DOHH2 (cell line): ENCODE measurements around the gene RPL18A.

Experiments used
- H3F3A ChIP-seq: fragments of 200-600 bp; sonication (generic), shearing (Covaris generic); 2 replicates; pipeline ENCODE4 v1.6.0; 2016; ENCODE audit warnings: antibody characterized with exemption, mild to moderate bottlenecking; ENCODE audit not compliant: control insufficient read depth, insufficient read depth
- H3K27ac ChIP-seq: fragments of 200-600 bp; sonication (generic); 2 replicates; pipeline ENCODE4 v1.5.1; 2014; ENCODE audit warnings: low read depth, mild to moderate bottlenecking, low read length, moderate library complexity
- H3K27me3 ChIP-seq: fragments of 200-600 bp; sonication (generic); 2 replicates; pipeline ENCODE4 v1.6.1; 2014; ENCODE audit warnings: mild to moderate bottlenecking, low read length, mixed read lengths; ENCODE audit not compliant: control insufficient read depth
- H3K36me3 ChIP-seq: fragments of 200-600 bp; sonication (generic); 2 replicates; pipeline ENCODE4 v1.6.1; 2014; ENCODE audit warnings: mild to moderate bottlenecking, low read length, moderate library complexity, mixed read lengths; ENCODE audit not compliant: control insufficient read depth
- H3K4me1 ChIP-seq: fragments of 200-600 bp; sonication (generic); 2 replicates; pipeline ENCODE4 v1.6.1; 2014; ENCODE audit warnings: mild to moderate bottlenecking, low read length, mixed read lengths; ENCODE audit not compliant: control insufficient read depth
- H3K4me2 ChIP-seq: fragments of 200-600 bp; sonication (generic); 2 replicates; pipeline ENCODE4 v1.6.0; 2014; ENCODE audit warnings: mild to moderate bottlenecking, low read length, moderate library complexity
- H3K4me3 ChIP-seq: fragments of 200-600 bp; sonication (generic); 2 replicates; pipeline ENCODE4 v1.5.1; 2014; ENCODE audit warnings: mild to moderate bottlenecking, low read length, mixed read lengths
- H3K79me2 ChIP-seq: fragments of 200-600 bp; sonication (generic); 2 replicates; pipeline ENCODE4 v1.6.1; 2014; ENCODE audit warnings: mild to moderate bottlenecking, low read length, mixed read lengths; ENCODE audit not compliant: control insufficient read depth
- H3K9me2 ChIP-seq: fragments of 200-600 bp; sonication (generic); replicated peaks from 2 replicates; pipeline ENCODE4 v1.6.1; 2014; ENCODE audit warnings: mild to moderate bottlenecking, low read length, mixed read lengths; ENCODE audit not compliant: control insufficient read depth
- H3K9me3 ChIP-seq: fragments of 200-600 bp; sonication (generic); 2 replicates; pipeline ENCODE4 v1.6.1; 2014; ENCODE audit warnings: antibody characterized with exemption, low read length, mixed read lengths; ENCODE audit not compliant: control insufficient read depth, insufficient read depth
- H4K20me1 ChIP-seq: fragments of 200-600 bp; sonication (generic); 2 replicates; pipeline ENCODE4 v1.6.0; 2014; ENCODE audit warnings: low read depth, mild to moderate bottlenecking, antibody characterized with exemption, low read length, moderate library complexity; ENCODE audit not compliant: control insufficient read depth, insufficient read depth
- CTCF ChIP-seq: fragments of 200-600 bp; sonication (generic); IDR thresholded peaks from one replicate; pipeline ENCODE4 v1.5.1; 2014; ENCODE audit warnings: antibody characterized with exemption, mild to moderate bottlenecking, low read depth, low read length; ENCODE audit not compliant: poor library complexity, severe bottlenecking
- EZH2phosphoT487 ChIP-seq: fragments of 200-600 bp; sonication (generic); IDR thresholded peaks from 2 replicates; pipeline ENCODE4 v1.6.1; 2017; ENCODE audit warnings: borderline replicate concordance, mild to moderate bottlenecking, antibody characterized with exemption, low read length, moderate library complexity, mixed read lengths

The RPL18A gene

GRCh38 chr19:17843908-17844490 lies 15.7 kb upstream of the RPL18A start:
- no peaks in the 10 kb centered on the region for H3K79me2 ChIP-seq
- H3K27me3 ChIP-seq = no peaks in the 10 kb centered on the region
- no peak overlapping the region for H3K27ac ChIP-seq
- H3K4me1 ChIP-seq = peaks cover 16% of the 10 kb centered on the region
- H3K4me3 ChIP-seq = no peak overlapping the region
- H3K9me2 ChIP-seq = no peaks in the 10 kb centered on the region
- peaks cover 6% of the 10 kb centered on the region; the same call in 1 of the 2 replicates for H3F3A ChIP-seq
- no peak overlapping the region for H3K4me2 ChIP-seq
- TF ChIP-seq CTCF = no peak
- no peak for TF ChIP-seq EZH2phosphoT487
- H4K20me1 ChIP-seq = no peaks in the 10 kb centered on the region
- H3K9me3 ChIP-seq = no peaks in the 10 kb centered on the region
- H3K36me3 ChIP-seq = no peaks in the 10 kb centered on the region

- peaks cover 29% of the 10 kb centered on the region for H3K4me1 ChIP-seq
- no peaks in the 10 kb centered on the region for H3K79me2 ChIP-seq
- no peaks in the 10 kb centered on the region for H3K9me3 ChIP-seq
- H3K4me3 ChIP-seq = no peak overlapping the region
- no peak overlapping the region for H3K27ac ChIP-seq
- H3K4me2 ChIP-seq = no peak overlapping the region
- peaks cover 6% of the 10 kb centered on the region; the same call in 1 of the 2 replicates for H3F3A ChIP-seq
- H4K20me1 ChIP-seq = no peaks in the 10 kb centered on the region
- H3K36me3 ChIP-seq = no peaks in the 10 kb centered on the region
- H3K9me2 ChIP-seq = no peaks in the 10 kb centered on the region
- no peaks in the 10 kb centered on the region for H3K27me3 ChIP-seq
- TF ChIP-seq EZH2phosphoT487 (no peak), CTCF (no peak)
Observed at GRCh38 chr19:17846146-17846545, 13.6 kb upstream of the RPL18A start.

DNA sequence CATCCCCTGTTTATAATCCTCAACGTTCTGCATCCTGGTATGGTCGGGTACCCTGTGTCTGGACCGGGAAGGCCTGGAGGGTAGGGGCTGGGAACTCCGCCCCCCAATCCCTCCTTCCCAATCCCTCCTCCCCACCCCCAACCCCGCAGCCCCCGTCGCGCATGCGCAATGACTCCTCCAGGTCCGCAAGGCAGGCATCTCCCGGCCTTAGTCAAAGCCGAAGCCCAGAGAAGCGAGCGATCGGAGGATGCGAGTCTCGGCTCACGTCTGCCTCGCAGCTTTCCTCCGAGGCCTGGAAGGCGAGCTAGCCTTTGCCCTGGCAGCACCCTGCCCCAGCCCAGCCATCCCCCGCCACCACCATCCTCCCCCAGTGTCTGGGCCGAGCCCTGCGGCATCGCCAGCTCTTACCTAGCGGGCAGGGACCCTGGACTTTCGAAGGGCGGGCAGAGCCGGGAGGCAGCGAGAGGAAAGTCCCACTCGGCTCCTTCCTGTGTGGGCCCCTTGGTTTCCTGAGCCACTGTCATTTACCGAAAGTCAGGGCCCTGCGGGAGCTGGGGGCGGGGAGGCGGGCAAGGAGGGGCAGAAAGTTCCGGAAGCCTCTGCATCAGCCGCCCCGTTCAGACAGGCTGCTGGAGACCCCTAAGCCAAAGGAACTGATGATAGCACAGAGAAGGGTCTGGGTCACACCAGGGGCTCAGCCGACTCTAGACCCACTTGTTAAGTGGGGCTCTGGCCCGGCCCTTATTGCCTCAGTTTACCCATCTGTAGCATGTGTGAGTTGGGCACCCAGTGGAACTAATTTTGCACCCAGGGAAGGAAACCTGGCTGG lies 12.0 kb upstream of the RPL18A start, which contains the start of gene JAK3:
JAK3 (minus strand) TSS at position 445 of the 829 bp plus-strand sequence. CDS start 3,565 bp downstream, outside the sequence.
- H4K20me1 ChIP-seq = no peaks in the 10 kb centered on the region
- no peaks in the 10 kb centered on the region for H3K79me2 ChIP-seq
- H3F3A ChIP-seq = peaks cover 11% of the 10 kb centered on the region; the same call in 1 of the 2 replicates
- peak within 1 kb of the TSS; percentile 84 for H3K4me3 ChIP-seq
- H3K4me2 ChIP-seq = peak within 1 kb of the TSS; percentile 97
- no peaks in the 10 kb centered on the region for H3K9me2 ChIP-seq
- peaks cover 35% of the 10 kb centered on the region for H3K4me1 ChIP-seq
- TF ChIP-seq CTCF = no peak
- no peak for TF ChIP-seq EZH2phosphoT487
- H3K9me3 ChIP-seq = no peaks in the 10 kb centered on the region
- H3K36me3 ChIP-seq = no peaks in the 10 kb centered on the region
- peak within 1 kb of the TSS; percentile 67 for H3K27ac ChIP-seq
- H3K27me3 ChIP-seq = no peaks in the 10 kb centered on the region
